ENCODE data around the gene PTRH1. TPM values are rescaled to one million over a fixed set of nuclear protein-coding genes. Genes with fewer than 3 reads are reported as not detected.

The PTRH1 gene
- total RNA-seq, 1 donor from 2014 or later = 23.5 TPM

- no peak for DNase-seq (ENCODE audit: low spot score)
- Mint-ChIP-seq H3K4me3 (no peak overlapping the region), H3K27ac (no peak overlapping the region), H3K4me1 (ENCODE audit: low read depth) (peaks cover 10% of the 10 kb centered on the region), H3K36me3 (ENCODE audit: low read depth) (no peaks in the 10 kb centered on the region), H3K9me3 (no peaks in the 10 kb centered on the region), H3K27me3 (ENCODE audit: insufficient read depth) (no peaks in the 10 kb centered on the region)
- intact Hi-C loops (cut with micrococcal nuclease) = no loop called here
Observed at GRCh38 chr9:127723013-127723412, 7.5 kb upstream of the PTRH1 start.

- Mint-ChIP-seq H3K36me3 (ENCODE audit: low read depth) (no peaks in the 10 kb centered on the region), H3K27ac (no peak overlapping the region), H3K27me3 (ENCODE audit: insufficient read depth) (no peaks in the 10 kb centered on the region), H3K4me3 (no peak overlapping the region), H3K4me1 (ENCODE audit: low read depth) (peaks cover 10% of the 10 kb centered on the region), H3K9me3 (no peaks in the 10 kb centered on the region)
- no peak for DNase-seq (ENCODE audit: low spot score)
- intact Hi-C loops (cut with micrococcal nuclease) = no loop called here
Observed at GRCh38 chr9:127722055-127722745, 6.7 kb upstream of the PTRH1 start.

GRCh38 chr9:127721391-127721821, 5.9 kb upstream of the PTRH1 start:
- intact Hi-C loops (cut with micrococcal nuclease) = no loop called here
- Mint-ChIP-seq H3K36me3 (ENCODE audit: low read depth) (no peaks in the 10 kb centered on the region), H3K27ac (no peak overlapping the region), H3K4me1 (ENCODE audit: low read depth) (peaks cover 10% of the 10 kb centered on the region), H3K4me3 (no peak overlapping the region), H3K9me3 (no peaks in the 10 kb centered on the region), H3K27me3 (ENCODE audit: insufficient read depth) (no peaks in the 10 kb centered on the region)
- DNase-seq (ENCODE audit: low spot score) = no peak

GRCh38 chr9:127720865-127721227, 5.4 kb upstream of the PTRH1 start:
- DNase-seq (ENCODE audit: low spot score) = no peak
- no peaks in the 10 kb centered on the region for H3K36me3 Mint-ChIP-seq (ENCODE audit: low read depth)
- intact Hi-C loops (cut with micrococcal nuclease) = no loop called here
- peaks cover 15% of the 10 kb centered on the region for H3K4me1 Mint-ChIP-seq (ENCODE audit: low read depth)
- no peaks in the 10 kb centered on the region for H3K9me3 Mint-ChIP-seq
- H3K4me3 Mint-ChIP-seq = no peak overlapping the region
- H3K27ac Mint-ChIP-seq = peak overlapping the region; percentile 70
- H3K27me3 Mint-ChIP-seq (ENCODE audit: insufficient read depth) = no peaks in the 10 kb centered on the region

GRCh38 chr9:127720031-127720864, 4.8 kb upstream of the PTRH1 start:
- Mint-ChIP-seq H3K36me3 (ENCODE audit: low read depth) (no peaks in the 10 kb centered on the region), H3K4me3 (no peak overlapping the region), H3K27me3 (ENCODE audit: insufficient read depth) (peaks cover 2% of the 10 kb centered on the region), H3K27ac (peak overlapping the region; percentile 18), H3K4me1 (ENCODE audit: low read depth) (peaks cover 21% of the 10 kb centered on the region), H3K9me3 (no peaks in the 10 kb centered on the region)
- DNase-seq (ENCODE audit: low spot score) = no peak
- intact Hi-C loops (cut with micrococcal nuclease) = no loop called here

- no peak for DNase-seq (ENCODE audit: low spot score)
- Mint-ChIP-seq H3K9me3 (no peaks in the 10 kb centered on the region), H3K27ac (no peak overlapping the region), H3K4me1 (ENCODE audit: low read depth) (peaks cover 21% of the 10 kb centered on the region), H3K36me3 (ENCODE audit: low read depth) (no peaks in the 10 kb centered on the region), H3K4me3 (peak overlapping the region; percentile 31), H3K27me3 (ENCODE audit: insufficient read depth) (peaks cover 2% of the 10 kb centered on the region)
- intact Hi-C loops (cut with micrococcal nuclease) = no loop called here
Observed at GRCh38 chr9:127717766-127718165, 2.3 kb upstream of the PTRH1 start.

GRCh38 chr9:127716412-127716811, 949 bp upstream of the PTRH1 start:
- peak overlapping the region; percentile 98 for H3K27ac Mint-ChIP-seq
- no peaks in the 10 kb centered on the region for H3K36me3 Mint-ChIP-seq (ENCODE audit: low read depth)
- peaks cover 22% of the 10 kb centered on the region for H3K4me1 Mint-ChIP-seq (ENCODE audit: low read depth)
- no peak for DNase-seq (ENCODE audit: low spot score)
- no peaks in the 10 kb centered on the region for H3K9me3 Mint-ChIP-seq
- peak overlapping the region; percentile 98 for H3K4me3 Mint-ChIP-seq
- intact Hi-C loops (cut with micrococcal nuclease) = no loop called here
- H3K27me3 Mint-ChIP-seq (ENCODE audit: insufficient read depth) = peaks cover 2% of the 10 kb centered on the region

GRCh38 chr9:127714951-127715469, 453 bp downstream of the PTRH1 start:
- peaks cover 23% of the 10 kb centered on the region for H3K4me1 Mint-ChIP-seq (ENCODE audit: low read depth)
- H3K4me3 Mint-ChIP-seq = peak overlapping the region; percentile 98
- peaks cover 2% of the 10 kb centered on the region for H3K27me3 Mint-ChIP-seq (ENCODE audit: insufficient read depth)
- H3K36me3 Mint-ChIP-seq (ENCODE audit: low read depth) = no peaks in the 10 kb centered on the region
- intact Hi-C loops (cut with micrococcal nuclease) = loop anchor here (1.0 to 2.0 kb wide), 5 partner anchors 16 to 264 kb away; partner anchors contain the start of genes LRSAM1, RPL12, STXBP1 and TOR2A
- peak; percentile 13 for DNase-seq (ENCODE audit: low spot score)
- H3K27ac Mint-ChIP-seq = peak overlapping the region; percentile 98
- no peaks in the 10 kb centered on the region for H3K9me3 Mint-ChIP-seq

GRCh38 chr9:127714020-127714750, 1.3 kb downstream of the PTRH1 start:
- intact Hi-C loops (cut with micrococcal nuclease) = loop anchor here (2.0 kb wide), 1 partner anchor 101 kb away; the partner anchor contains the start of gene STXBP1
- Mint-ChIP-seq H3K27ac (no peak overlapping the region), H3K4me3 (peak overlapping the region; percentile 76), H3K9me3 (no peaks in the 10 kb centered on the region), H3K36me3 (ENCODE audit: low read depth) (no peaks in the 10 kb centered on the region), H3K27me3 (ENCODE audit: insufficient read depth) (peaks cover 2% of the 10 kb centered on the region), H3K4me1 (ENCODE audit: low read depth) (peaks cover 18% of the 10 kb centered on the region)
- DNase-seq (ENCODE audit: low spot score) = no peak

GRCh38 chr9:127712867-127713266, 2.6 kb downstream of the PTRH1 start:
- H3K27me3 Mint-ChIP-seq (ENCODE audit: insufficient read depth) = peaks cover 2% of the 10 kb centered on the region
- intact Hi-C loops (cut with micrococcal nuclease) = no loop called here

GRCh38 chr9:127712371-127712770, 3.1 kb downstream of the PTRH1 start:
- H3K4me1 Mint-ChIP-seq (ENCODE audit: low read depth) = peaks cover 18% of the 10 kb centered on the region
- peaks cover 2% of the 10 kb centered on the region for H3K27me3 Mint-ChIP-seq (ENCODE audit: insufficient read depth)
- H3K36me3 Mint-ChIP-seq (ENCODE audit: low read depth) = no peaks in the 10 kb centered on the region
- H3K4me3 Mint-ChIP-seq = peak overlapping the region; percentile 53
- H3K27ac Mint-ChIP-seq = no peak overlapping the region
- H3K9me3 Mint-ChIP-seq = no peaks in the 10 kb centered on the region
- DNase-seq (ENCODE audit: low spot score) = no peak
- intact Hi-C loops (cut with micrococcal nuclease) = no loop called here

More at GRCh38 chr9:127712867-127713266, 2.6 kb downstream of the PTRH1 start:
- no peak for DNase-seq (ENCODE audit: low spot score)
- H3K9me3 Mint-ChIP-seq = no peaks in the 10 kb centered on the region
- H3K36me3 Mint-ChIP-seq (ENCODE audit: low read depth) = no peaks in the 10 kb centered on the region
- no peak overlapping the region for H3K27ac Mint-ChIP-seq
- peak overlapping the region; percentile 53 for H3K4me3 Mint-ChIP-seq
- peaks cover 18% of the 10 kb centered on the region for H3K4me1 Mint-ChIP-seq (ENCODE audit: low read depth)

GRCh38 chr9:127711831-127712274, 3.6 kb downstream of the PTRH1 start:
- peaks cover 2% of the 10 kb centered on the region for H3K27me3 Mint-ChIP-seq (ENCODE audit: insufficient read depth)
- H3K4me1 Mint-ChIP-seq (ENCODE audit: low read depth) = peaks cover 18% of the 10 kb centered on the region
- DNase-seq (ENCODE audit: low spot score) = no peak
- no peaks in the 10 kb centered on the region for H3K9me3 Mint-ChIP-seq
- no peak overlapping the region for H3K4me3 Mint-ChIP-seq
- no peak overlapping the region for H3K27ac Mint-ChIP-seq
- no peaks in the 10 kb centered on the region for H3K36me3 Mint-ChIP-seq (ENCODE audit: low read depth)
- intact Hi-C loops (cut with micrococcal nuclease) = no loop called here
